HG03442 (cell line): ENCODE measurements around the gene GDAP2.
"Not testable (repeated sequence)": the region's sequence is repeated elsewhere in the genome, so short reads cannot be mapped to it uniquely, and the experiment has no call there.

Experiments used
- ATAC-seq: cut with Tn5 transposase; IDR thresholded peaks from one replicate; pipeline ENCODE4 v1.9.1; 2021; ENCODE audit warnings: mild to moderate bottlenecking, moderate library complexity; ENCODE audit not compliant: unreplicated experiment

GDAP2 gene

GRCh38 chr1:117929343-117930172 lies at the start of gene GDAP2, which contains the start of gene WDR3:
GDAP2 (minus strand) TSS chr1:117929621; CDS start chr1:117920357, 9,264 bp downstream.
WDR3 (plus strand) TSS chr1:117929739; CDS start chr1:117933320, 3,581 bp downstream.
- peak; percentile 94 for ATAC-seq

- no peak for ATAC-seq
Measured at GRCh38 chr1:117976381-117976780, 47.0 kb upstream of the GDAP2 start.

GRCh38 chr1:117971777-117972176 lies 42.4 kb upstream of the GDAP2 start:
- no peak for ATAC-seq

GRCh38 chr1:117970252-117970651 lies 40.8 kb upstream of the GDAP2 start:
- ATAC-seq: no peak

GRCh38 chr1:117967881-117968280 lies 38.5 kb upstream of the GDAP2 start:
- no peak for ATAC-seq

GRCh38 chr1:117967477-117967876 lies 38.1 kb upstream of the GDAP2 start:
- no peak for ATAC-seq

- no peak for ATAC-seq
Measured at GRCh38 chr1:117964290-117965038, 35.0 kb upstream of the GDAP2 start.

- no peak for ATAC-seq
Measured at GRCh38 chr1:117959364-117959763, 29.9 kb upstream of the GDAP2 start.

GRCh38 chr1:117952386-117952785 lies 23.0 kb upstream of the GDAP2 start:
- no peak for ATAC-seq

GRCh38 chr1:117942293-117942692 lies 12.9 kb upstream of the GDAP2 start:
- no peak for ATAC-seq

- ATAC-seq: no peak
Measured at GRCh38 chr1:117933769-117934168, 4.3 kb upstream of the GDAP2 start.

GRCh38 chr1:117932576-117932975 lies 3.2 kb upstream of the GDAP2 start:
- no peak for ATAC-seq

- no peak for ATAC-seq
Measured at GRCh38 chr1:117930484-117930883, 1.1 kb upstream of the GDAP2 start.

GRCh38 chr1:117930173-117930447 lies 689 bp upstream of the GDAP2 start:
- ATAC-seq: no peak

- peak; percentile 35 for ATAC-seq
Measured at GRCh38 chr1:117928881-117929342, 509 bp downstream of the GDAP2 start.

- no peak for ATAC-seq
Measured at GRCh38 chr1:117925981-117926380, 3.4 kb downstream of the GDAP2 start.

- ATAC-seq: not testable (repeated sequence)
Measured at GRCh38 chr1:117922717-117923116, 6.7 kb downstream of the GDAP2 start.

- no peak for ATAC-seq
Measured at GRCh38 chr1:117921991-117922390, 7.4 kb downstream of the GDAP2 start.

- no peak for ATAC-seq
Measured at GRCh38 chr1:117919376-117919775, 10.0 kb downstream of the GDAP2 start.

GRCh38 chr1:117911051-117911450 lies 18.4 kb downstream of the GDAP2 start:
- no peak for ATAC-seq

GRCh38 chr1:117905019-117905418 lies 24.4 kb downstream of the GDAP2 start:
- ATAC-seq: no peak

- no peak for ATAC-seq
Measured at GRCh38 chr1:117904485-117904884, 24.9 kb downstream of the GDAP2 start.
